NCI-H2196 (cell line): ENCODE measurements around the gene IGLL5.
"Not testable (repeated sequence)": the region's sequence is repeated elsewhere in the genome, so short reads cannot be mapped to it uniquely, and the experiment has no call there.

Experiments
- DNase-seq: peaks from one replicate; lab custom pipeline; 2025; ENCODE audit not compliant: unreplicated experiment; lab: John Stamatoyannopoulos, UW

The IGLL5 gene

GRCh38 chr22:22883090-22883727, 4.4 kb upstream of the IGLL5 start:
- no peak for DNase-seq

GRCh38 chr22:22884010-22884887, 3.4 kb upstream of the IGLL5 start:
- DNase-seq: peak; percentile 50

- DNase-seq: no peak
Measured at GRCh38 chr22:22884888-22885840, 2.5 kb upstream of the IGLL5 start.

- no peak for DNase-seq
Measured at GRCh38 chr22:22886546-22886945, 1.1 kb upstream of the IGLL5 start.

- DNase-seq: no peak
Measured at GRCh38 chr22:22888571-22889353, 1.1 kb downstream of the IGLL5 start.

- DNase-seq: no peak
Measured at GRCh38 chr22:22890085-22890484, 2.5 kb downstream of the IGLL5 start.

GRCh38 chr22:22891139-22891621, 3.6 kb downstream of the IGLL5 start:
- no peak for DNase-seq

- DNase-seq: no peak
Measured at GRCh38 chr22:22892096-22893052, 4.8 kb downstream of the IGLL5 start.

- DNase-seq: no peak
Measured at GRCh38 chr22:22893077-22893805, 5.6 kb downstream of the IGLL5 start.

- no peak for DNase-seq
Measured at GRCh38 chr22:22893891-22894739, 6.5 kb downstream of the IGLL5 start.

- no peak for DNase-seq
Measured at GRCh38 chr22:22894740-22895731, 7.4 kb downstream of the IGLL5 start.

GRCh38 chr22:22895776-22896445, 8.3 kb downstream of the IGLL5 start:
- DNase-seq: no peak

- no peak for DNase-seq
Measured at GRCh38 chr22:22896601-22897000, 9.0 kb downstream of the IGLL5 start.

- DNase-seq: no peak
Measured at GRCh38 chr22:22897091-22897490, 9.5 kb downstream of the IGLL5 start.

GRCh38 chr22:22897947-22898346, 10.3 kb downstream of the IGLL5 start:
- no peak for DNase-seq

- not testable (repeated sequence) for DNase-seq
Measured at GRCh38 chr22:22898411-22898950, 10.9 kb downstream of the IGLL5 start.
